ENCODE measurements around the gene SCLT1.
A peak's percentile ranks its signal among the peaks of the same experiment; 100 is the strongest.
"Not testable (repeated sequence)": the region's sequence is repeated elsewhere in the genome, so short reads cannot be mapped to it uniquely, and the experiment has no call there.

SCLT1 gene

GRCh38 chr4:129093191-129093920 lies at the start of gene SCLT1:
SCLT1 (minus strand) TSS chr4:129093539; CDS start chr4:129093103, 436 bp downstream.
- Mint-ChIP-seq H3K4me3 (no peak within 1 kb of the TSS), H3K27ac (peak within 1 kb of the TSS; percentile 33), H3K36me3 (ENCODE audit: low read depth) (peaks cover 11% of the 10 kb centered on the region), H3K9me3 (no peaks in the 10 kb centered on the region), H3K27me3 (no peaks in the 10 kb centered on the region), H3K4me1 (ENCODE audit: low read depth) (peaks cover 47% of the 10 kb centered on the region)
- DNase-seq: peak; percentile 97

DNA sequence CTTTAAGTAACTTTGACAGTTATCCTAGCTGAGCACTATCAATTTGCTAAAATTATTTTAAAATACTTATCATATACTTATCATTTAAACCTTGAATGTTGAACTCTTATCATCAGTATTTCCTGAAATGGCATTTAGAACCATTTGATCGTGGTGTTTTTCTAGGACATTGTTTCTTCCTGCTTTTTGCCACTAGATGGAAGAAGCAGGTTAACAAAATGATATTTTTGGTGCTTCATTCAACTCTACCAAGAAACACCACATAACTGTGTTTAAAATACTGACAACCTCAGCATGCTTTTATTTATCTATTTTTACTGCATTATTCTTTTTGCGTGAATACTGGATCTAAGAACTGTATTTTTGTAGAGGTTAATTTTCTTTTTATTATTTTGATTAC lies 47.2 kb upstream of the SCLT1 start:
- H3K36me3 Mint-ChIP-seq (ENCODE audit: low read depth): no peaks in the 10 kb centered on the region
- no peak overlapping the region for H3K4me3 Mint-ChIP-seq
- H3K9me3 Mint-ChIP-seq: no peaks in the 10 kb centered on the region
- H3K27me3 Mint-ChIP-seq: peaks cover 5% of the 10 kb centered on the region
- no peak overlapping the region for H3K27ac Mint-ChIP-seq
- H3K4me1 Mint-ChIP-seq (ENCODE audit: low read depth): no peaks in the 10 kb centered on the region
- no peak for DNase-seq

- H3K27me3 Mint-ChIP-seq: no peaks in the 10 kb centered on the region
- no peak for DNase-seq
These were observed 45.6 kb upstream of the SCLT1 start for GRCh38 chr4:129138810-129139496.

GRCh38 chr4:129136433-129136832 lies 43.1 kb upstream of the SCLT1 start:
- no peak overlapping the region for H3K4me3 Mint-ChIP-seq
- no peaks in the 10 kb centered on the region for H3K27me3 Mint-ChIP-seq
- H3K27ac Mint-ChIP-seq: no peak overlapping the region
- no peaks in the 10 kb centered on the region for H3K4me1 Mint-ChIP-seq (ENCODE audit: low read depth)
- H3K36me3 Mint-ChIP-seq (ENCODE audit: low read depth): no peaks in the 10 kb centered on the region
- H3K9me3 Mint-ChIP-seq: no peaks in the 10 kb centered on the region
- no peak for DNase-seq

More at GRCh38 chr4:129138810-129139496, 45.6 kb upstream of the SCLT1 start:
- Mint-ChIP-seq H3K4me3 (no peak overlapping the region), H3K36me3 (ENCODE audit: low read depth) (no peaks in the 10 kb centered on the region), H3K4me1 (ENCODE audit: low read depth) (no peaks in the 10 kb centered on the region), H3K9me3 (no peaks in the 10 kb centered on the region), H3K27ac (no peak overlapping the region)

DNA sequence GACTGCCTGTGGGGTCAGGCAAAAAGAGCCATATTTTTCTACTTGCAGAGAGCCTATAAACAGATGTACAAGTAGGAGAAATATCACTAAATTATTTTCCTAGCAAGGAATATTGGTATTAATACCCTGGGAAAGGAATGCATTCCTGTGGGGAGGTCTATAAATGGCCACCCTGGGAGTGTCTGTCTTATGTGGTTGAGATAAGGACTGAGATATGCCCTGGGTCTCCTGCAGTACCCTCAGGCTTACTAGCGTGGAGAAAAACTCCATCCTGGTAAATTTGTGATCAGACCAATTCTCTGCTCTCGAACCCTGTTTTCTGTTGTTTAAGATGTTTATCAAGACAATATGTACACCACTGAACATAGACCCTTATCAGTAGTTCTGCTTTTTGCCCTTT lies 38.0 kb upstream of the SCLT1 start:
- H3K27ac Mint-ChIP-seq: no peak overlapping the region
- no peak overlapping the region for H3K4me3 Mint-ChIP-seq
- H3K27me3 Mint-ChIP-seq: no peaks in the 10 kb centered on the region
- DNase-seq: no peak
- no peaks in the 10 kb centered on the region for H3K36me3 Mint-ChIP-seq (ENCODE audit: low read depth)
- H3K4me1 Mint-ChIP-seq (ENCODE audit: low read depth): no peaks in the 10 kb centered on the region
- H3K9me3 Mint-ChIP-seq: peaks cover 3% of the 10 kb centered on the region

GRCh38 chr4:129129143-129129542 lies 35.8 kb upstream of the SCLT1 start:
- Mint-ChIP-seq H3K9me3 (peaks cover 3% of the 10 kb centered on the region), H3K4me3 (no peak overlapping the region), H3K4me1 (ENCODE audit: low read depth) (no peaks in the 10 kb centered on the region), H3K27me3 (no peaks in the 10 kb centered on the region), H3K36me3 (ENCODE audit: low read depth) (no peaks in the 10 kb centered on the region), H3K27ac (no peak overlapping the region)
- DNase-seq: no peak

GRCh38 chr4:129126614-129127013 lies 33.3 kb upstream of the SCLT1 start:
- not testable (repeated sequence) for H3K4me3 Mint-ChIP-seq; H3K27me3 Mint-ChIP-seq; H3K36me3 Mint-ChIP-seq (ENCODE audit: low read depth); H3K9me3 Mint-ChIP-seq; H3K27ac Mint-ChIP-seq; H3K4me1 Mint-ChIP-seq (ENCODE audit: low read depth); DNase-seq

GRCh38 chr4:129117705-129118104 lies 24.4 kb upstream of the SCLT1 start:
- H3K4me1 Mint-ChIP-seq (ENCODE audit: low read depth): no peaks in the 10 kb centered on the region
- no peaks in the 10 kb centered on the region for H3K27me3 Mint-ChIP-seq
- H3K27ac Mint-ChIP-seq: no peak overlapping the region
- no peak overlapping the region for H3K4me3 Mint-ChIP-seq
- DNase-seq: no peak
- H3K9me3 Mint-ChIP-seq: no peaks in the 10 kb centered on the region
- no peaks in the 10 kb centered on the region for H3K36me3 Mint-ChIP-seq (ENCODE audit: low read depth)

DNA sequence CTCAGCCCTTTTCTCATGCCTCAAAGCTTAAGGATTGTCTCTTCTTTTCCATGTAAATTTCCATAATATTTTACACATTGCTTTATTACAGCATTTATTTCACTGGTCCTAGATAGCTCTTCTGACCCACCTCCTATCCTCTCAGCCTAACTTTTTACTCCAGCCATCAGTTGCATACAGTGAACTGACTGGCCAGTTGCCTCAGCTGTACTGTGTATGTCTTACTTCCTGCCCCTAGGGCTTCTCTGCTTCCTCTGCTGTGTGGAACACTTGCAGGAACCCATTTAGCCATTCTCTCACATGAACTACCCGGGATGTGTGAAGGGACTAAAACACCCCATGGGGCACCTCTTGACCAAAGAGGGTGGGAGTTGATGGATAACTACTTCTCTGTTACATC lies 20.6 kb upstream of the SCLT1 start:
- Mint-ChIP-seq H3K36me3 (ENCODE audit: low read depth) (peaks cover 12% of the 10 kb centered on the region), H3K27ac (no peak overlapping the region), H3K9me3 (no peaks in the 10 kb centered on the region), H3K4me3 (no peak overlapping the region), H3K4me1 (ENCODE audit: low read depth) (no peaks in the 10 kb centered on the region), H3K27me3 (no peaks in the 10 kb centered on the region)
- no peak for DNase-seq

- Mint-ChIP-seq H3K9me3 (no peaks in the 10 kb centered on the region), H3K27me3 (no peaks in the 10 kb centered on the region), H3K36me3 (ENCODE audit: low read depth) (peaks cover 12% of the 10 kb centered on the region), H3K4me1 (ENCODE audit: low read depth) (no peaks in the 10 kb centered on the region), H3K27ac (no peak overlapping the region), H3K4me3 (no peak overlapping the region)
- no peak for DNase-seq
These were observed 20.1 kb upstream of the SCLT1 start for GRCh38 chr4:129113434-129113833.

DNA sequence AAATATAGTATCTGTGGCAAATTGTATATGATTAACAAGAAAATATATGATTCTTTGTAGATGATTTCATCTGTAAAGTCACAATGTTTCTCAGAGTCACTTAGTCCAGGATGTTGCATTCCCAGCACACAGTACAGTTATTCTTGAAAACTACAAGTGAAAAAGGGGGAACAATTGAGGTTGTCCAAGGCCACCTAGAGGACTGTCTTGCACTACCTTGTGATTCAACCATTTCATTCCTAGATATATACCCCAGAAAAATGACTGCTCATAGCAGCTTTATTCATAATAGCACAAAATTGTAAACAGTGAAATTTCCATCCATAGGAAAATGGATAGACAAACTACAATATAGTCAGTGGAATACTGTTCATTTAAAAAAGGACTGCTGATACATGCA lies 18.6 kb upstream of the SCLT1 start:
- Mint-ChIP-seq H3K4me1 (ENCODE audit: low read depth) (no peaks in the 10 kb centered on the region), H3K36me3 (ENCODE audit: low read depth) (peaks cover 12% of the 10 kb centered on the region), H3K4me3 (no peak overlapping the region), H3K27ac (no peak overlapping the region), H3K9me3 (no peaks in the 10 kb centered on the region), H3K27me3 (no peaks in the 10 kb centered on the region)
- DNase-seq: no peak

DNA sequence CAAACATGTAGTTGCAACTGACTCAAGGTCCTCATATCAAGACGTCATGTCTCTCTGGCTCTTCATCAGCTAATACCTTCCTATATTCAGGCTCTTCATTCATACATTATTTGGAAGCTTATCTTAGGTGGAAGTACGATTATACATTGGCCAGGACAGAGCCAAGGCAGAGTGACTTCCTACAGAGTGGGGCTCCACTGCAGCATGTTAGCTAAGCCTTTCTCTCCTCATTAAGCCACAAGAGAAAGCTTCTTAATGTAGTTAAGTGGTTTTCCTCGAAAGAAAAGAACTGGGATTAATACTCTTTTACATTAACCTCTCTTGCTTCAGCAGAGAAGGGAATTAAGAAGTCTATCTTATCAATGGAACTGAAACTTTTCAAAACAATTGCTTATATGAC lies 17.6 kb upstream of the SCLT1 start:
- Mint-ChIP-seq H3K27ac (no peak overlapping the region), H3K9me3 (no peaks in the 10 kb centered on the region), H3K4me1 (ENCODE audit: low read depth) (no peaks in the 10 kb centered on the region), H3K36me3 (ENCODE audit: low read depth) (peaks cover 12% of the 10 kb centered on the region), H3K4me3 (no peak overlapping the region), H3K27me3 (no peaks in the 10 kb centered on the region)
- DNase-seq: no peak

- Mint-ChIP-seq H3K27ac (no peak overlapping the region), H3K36me3 (ENCODE audit: low read depth) (peaks cover 12% of the 10 kb centered on the region), H3K4me1 (ENCODE audit: low read depth) (no peaks in the 10 kb centered on the region), H3K4me3 (no peak overlapping the region), H3K9me3 (no peaks in the 10 kb centered on the region), H3K27me3 (no peaks in the 10 kb centered on the region)
- DNase-seq: no peak
These were observed 16.9 kb upstream of the SCLT1 start for GRCh38 chr4:129109965-129110824.

DNA sequence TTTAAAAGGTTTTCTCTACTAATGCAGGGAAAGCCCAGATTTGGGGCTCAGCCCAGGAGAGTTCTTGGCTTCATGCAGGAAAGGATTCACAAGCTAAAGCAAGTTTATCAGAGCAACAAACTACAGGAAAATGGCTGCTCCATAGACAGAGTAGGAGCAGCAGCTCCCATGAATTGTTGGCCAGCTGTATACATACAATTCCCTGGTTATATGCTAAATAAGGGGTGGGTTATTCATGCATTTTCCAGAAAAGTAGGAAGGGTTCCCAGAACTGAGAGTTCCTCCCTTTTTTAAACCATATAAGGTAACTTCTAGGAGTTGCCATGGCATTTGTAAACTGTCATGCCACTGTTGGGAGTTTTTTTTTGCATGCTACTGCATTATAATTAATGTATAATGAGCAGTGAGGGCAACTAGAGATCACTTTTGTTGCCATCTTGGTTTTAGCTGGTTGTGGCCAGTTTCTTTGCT lies 5.2 kb upstream of the SCLT1 start:
- H3K9me3 Mint-ChIP-seq: no peaks in the 10 kb centered on the region
- no peak for DNase-seq
- no peak overlapping the region for H3K27ac Mint-ChIP-seq
- H3K36me3 Mint-ChIP-seq (ENCODE audit: low read depth): peaks cover 11% of the 10 kb centered on the region
- no peaks in the 10 kb centered on the region for H3K27me3 Mint-ChIP-seq
- peaks cover 33% of the 10 kb centered on the region for H3K4me1 Mint-ChIP-seq (ENCODE audit: low read depth)
- H3K4me3 Mint-ChIP-seq: no peak overlapping the region

Data from activated T-cell treated with anti-CD3 and anti-CD28 coated beads, Interleukin-2, amount 50 U/mL, for 24 hours (primary cell).